Testis (tissue), 3 donors: Measurements from ENCODE around the gene CTDSPL. TPM values are rescaled to one million over a fixed set of nuclear protein-coding genes. Genes with fewer than 3 reads are reported as not detected.
A peak's percentile ranks its signal among the peaks of the same experiment; 100 is the strongest.
"Not testable (repeated sequence)": the region's sequence is repeated elsewhere in the genome, so short reads cannot be mapped to it uniquely, and the experiment has no call there.

ENCODE experiments used
- DNase-seq: peaks from one replicate; pipeline ENCODE4 v3.0.0-alpha.2; 2019
- H3K27ac ChIP-seq, 2 donors: fragments of 200-600 bp; sonication (generic); one replicate each; pipeline ENCODE4 v1.5.1; 2019
- H3K27me3 ChIP-seq: fragments of 200-600 bp; sonication (generic); one replicate; pipeline ENCODE4 v1.5.1; 2019
- H3K36me3 ChIP-seq: fragments of 200-600 bp; sonication (generic); one replicate; pipeline ENCODE4 v1.5.1; 2017; ENCODE audit warnings: low read depth; ENCODE audit errors: missing control alignments
- H3K4me1 ChIP-seq: fragments of 200-600 bp; sonication (generic); one replicate; pipeline ENCODE4 v1.5.1; 2019
- H3K4me3 ChIP-seq, 2 donors: fragments of 200-600 bp; sonication (generic); one replicate each; pipeline ENCODE4 v1.5.1; 2017 to 2019
- H3K9me3 ChIP-seq: fragments of 200-600 bp; sonication (generic); one replicate; pipeline ENCODE4 v1.5.1; 2017
- POLR2A ChIP-seq: fragments of 450-650 bp; IDR thresholded peaks from one replicate; pipeline ENCODE4 v1.6.1; 2017; ENCODE audit warnings: antibody characterized with exemption, mild to moderate bottlenecking, moderate library complexity
- whole genome bisulfite sequencing, 2 donors: methylation state at CpG; one replicate each; pipeline ENCODE4 v1.1.5; 2018; 5-methylcytosine and 5-hydroxymethylcytosine counted together
- intact Hi-C: fragments of 100-400 bp; cut with DNase I; formaldehyde crosslinking; loops from one replicate; pipeline ENCODE4 v1.15.1; 2023; ENCODE audit warnings: low total_unique reads
- microRNA-seq, 2 donors: library from miRNA; unstranded; fragments of <30 nt; microRNA quantifications; one replicate each; pipeline ENCODE4, GENCODE V29; 2016; ENCODE audit warnings: borderline number of aligned reads in 2 of 2, borderline replicate concordance in 1 of 2
- polyA plus RNA-seq: library from polyadenylated mRNA; stranded (reverse); fragments of 350-450 nt; fragmentation: Illumina TruSeq; extraction: RNeasy Lipid Tissue Mini Kit (QIAGEN cat#74804); gene quantifications from one replicate; pipeline ENCODE4 v1.2.3, GENCODE V29; 2014; ENCODE audit warnings: low read depth, low replicate concordance; ENCODE audit not compliant: insufficient read depth
- small RNA-seq, 2 donors: library from RNA; depleted of rRNA; stranded (forward); fragments of <200 nt; gene quantifications; one replicate each; pipeline ENCODE3, GENCODE V24; 2016
- total RNA-seq, 2 donors: library from RNA; depleted of rRNA; stranded (reverse); fragments of >200 nt; gene quantifications; one replicate each; pipeline ENCODE4 v1.2.3, GENCODE V29; 2016
- TF ChIP-seq, protein P1 (sequence below), 3 experiments: fragments of 450-650 bp in 2 of 3; fragments of 200-600 bp in 1 of 3; sonication (generic) in 1 of 3; IDR thresholded peaks; one replicate each; pipeline ENCODE4 v1.5.1; 2016 to 2019; ENCODE audit warnings: antibody characterized with exemption in 3 of 3, mild to moderate bottlenecking in 2 of 3, moderate library complexity in 1 of 3

Gene CTDSPL
- total and polyA plus RNA-seq, 3 donors from 2014 or later: 24.4 to 43.0 (median 32.4) TPM

DNA sequence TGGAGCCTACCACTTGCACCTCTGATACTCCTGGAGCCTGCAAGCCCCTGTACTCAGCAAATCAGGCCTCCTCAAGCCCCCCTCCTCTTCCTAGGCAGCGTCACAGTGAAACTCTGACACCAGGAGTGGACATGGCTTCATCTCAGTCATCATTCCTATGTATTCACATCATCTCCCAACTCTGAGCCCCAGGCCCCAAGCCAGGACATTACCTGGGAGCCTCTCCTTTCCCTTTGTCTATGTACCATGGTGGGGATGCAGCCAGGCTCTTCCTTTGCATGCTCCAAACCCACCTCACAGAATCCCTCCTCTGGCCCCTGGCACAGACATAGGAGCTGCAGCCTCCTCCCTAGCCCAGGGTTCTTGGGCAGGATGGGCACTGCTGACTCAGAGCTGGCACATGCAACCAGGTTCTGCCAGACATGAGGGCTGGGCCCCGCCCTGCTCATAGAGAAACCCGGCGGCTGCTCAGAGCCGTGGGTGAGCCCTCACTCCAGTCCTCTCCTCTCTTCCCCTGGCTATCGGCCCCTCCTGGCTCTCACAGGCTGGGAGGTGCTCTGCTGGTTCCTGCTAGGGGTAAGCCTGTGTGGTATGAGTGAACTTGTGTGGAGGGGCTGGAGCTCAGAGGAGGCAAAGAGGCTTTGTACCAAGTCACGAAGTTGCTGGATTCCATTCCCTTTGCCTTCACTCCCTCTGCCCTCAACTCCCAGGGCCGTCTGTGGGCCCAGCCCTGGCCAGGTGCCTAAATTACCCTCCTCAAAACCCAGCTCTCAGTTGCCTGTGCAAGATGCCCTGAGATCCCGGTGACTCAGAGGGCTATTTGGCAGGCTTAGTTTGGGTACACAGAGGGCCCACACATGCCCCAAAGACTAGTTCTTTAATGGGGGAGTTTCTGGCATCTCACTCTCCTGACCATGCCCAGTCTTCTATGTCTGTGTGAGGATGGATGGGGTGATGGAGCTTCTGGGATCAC is 169.6 kb downstream of the CTDSPL start:
- H3K4me1 ChIP-seq: peaks cover 13% of the 10 kb centered on the region
- DNase-seq: peak; percentile 57
- no peak for TF ChIP-seq POLR2A
- TF ChIP-seq, protein P1, sequence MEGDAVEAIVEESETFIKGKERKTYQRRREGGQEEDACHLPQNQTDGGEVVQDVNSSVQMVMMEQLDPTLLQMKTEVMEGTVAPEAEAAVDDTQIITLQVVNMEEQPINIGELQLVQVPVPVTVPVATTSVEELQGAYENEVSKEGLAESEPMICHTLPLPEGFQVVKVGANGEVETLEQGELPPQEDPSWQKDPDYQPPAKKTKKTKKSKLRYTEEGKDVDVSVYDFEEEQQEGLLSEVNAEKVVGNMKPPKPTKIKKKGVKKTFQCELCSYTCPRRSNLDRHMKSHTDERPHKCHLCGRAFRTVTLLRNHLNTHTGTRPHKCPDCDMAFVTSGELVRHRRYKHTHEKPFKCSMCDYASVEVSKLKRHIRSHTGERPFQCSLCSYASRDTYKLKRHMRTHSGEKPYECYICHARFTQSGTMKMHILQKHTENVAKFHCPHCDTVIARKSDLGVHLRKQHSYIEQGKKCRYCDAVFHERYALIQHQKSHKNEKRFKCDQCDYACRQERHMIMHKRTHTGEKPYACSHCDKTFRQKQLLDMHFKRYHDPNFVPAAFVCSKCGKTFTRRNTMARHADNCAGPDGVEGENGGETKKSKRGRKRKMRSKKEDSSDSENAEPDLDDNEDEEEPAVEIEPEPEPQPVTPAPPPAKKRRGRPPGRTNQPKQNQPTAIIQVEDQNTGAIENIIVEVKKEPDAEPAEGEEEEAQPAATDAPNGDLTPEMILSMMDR (IDR thresholded peaks at IDR 0.05): no peak

DNA sequence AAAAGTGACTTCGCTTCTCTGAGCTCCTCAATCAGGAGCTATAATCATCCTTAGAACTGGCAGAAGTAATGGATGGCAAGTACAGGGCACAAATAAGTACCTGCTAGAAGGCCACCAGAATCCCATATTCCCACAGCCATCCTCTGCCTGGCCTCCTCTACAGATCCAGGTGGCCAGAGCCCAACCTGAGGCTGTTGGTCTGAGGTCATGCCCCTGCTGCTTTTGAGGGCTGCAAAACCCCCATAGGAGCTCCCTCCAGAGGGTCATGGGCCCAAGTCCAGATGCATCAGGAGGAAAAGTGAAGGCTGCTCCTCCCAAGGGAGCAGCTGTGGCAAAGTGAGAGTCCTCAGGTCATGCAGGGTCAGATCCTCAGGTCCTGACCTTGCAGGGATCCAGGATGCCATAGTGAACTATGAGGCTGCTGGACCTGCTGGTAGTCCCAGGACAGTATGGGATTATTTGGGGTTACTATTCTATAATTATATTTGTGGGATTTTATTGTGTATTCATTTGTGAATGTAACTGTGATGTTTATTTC is 170.7 kb downstream of the CTDSPL start:
- no peak overlapping the region for H3K4me3 ChIP-seq
- H3K27me3 ChIP-seq: no peaks in the 10 kb centered on the region
- intact Hi-C loops: no loop called here
- H3K27ac ChIP-seq: no peak overlapping the region
- DNase-seq: no peak
- WGBS, 2 donors: 94 to 100% methylated on average over 1 of the region's 1 CpG
- H3K36me3 ChIP-seq: no peaks in the 10 kb centered on the region
- H3K9me3 ChIP-seq: no peaks in the 10 kb centered on the region
- H3K4me1 ChIP-seq: peaks cover 13% of the 10 kb centered on the region
- TF ChIP-seq, protein P1 (IDR thresholded peaks at IDR 0.05): no peak
- no peak for TF ChIP-seq POLR2A

More for the DNA sequence above, 169.6 kb downstream of the CTDSPL start:
- Histone ChIP-seq H3K4me3 (no peak overlapping the region), H3K27me3 (no peaks in the 10 kb centered on the region), H3K36me3 (no peaks in the 10 kb centered on the region), H3K27ac (no peak overlapping the region), H3K9me3 (no peaks in the 10 kb centered on the region)
- WGBS, 2 donors: 54 to 93% methylated on average over 4 to 9 of the region's 9 CpGs
- intact Hi-C loops: no loop called here

DNA sequence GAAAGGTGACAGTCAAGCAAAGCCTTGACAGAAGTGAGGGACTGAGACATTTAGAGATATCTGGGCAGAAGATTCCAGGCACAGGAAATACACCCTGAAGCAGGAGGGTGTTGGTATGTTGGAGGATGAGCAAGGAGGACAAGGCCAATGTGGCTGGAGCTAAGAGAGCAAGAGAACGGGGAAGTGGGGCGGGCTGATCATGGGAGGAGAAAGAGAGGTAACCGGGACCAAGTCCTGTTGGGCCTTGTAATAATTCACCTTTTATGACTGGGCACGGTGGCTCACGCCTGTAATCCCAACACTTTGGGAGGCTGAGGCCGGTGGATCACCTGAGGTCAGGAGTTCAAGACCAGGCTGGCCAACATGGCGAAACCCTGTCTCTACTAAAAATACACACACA is 171.9 kb downstream of the CTDSPL start:
- H3K9me3 ChIP-seq, H3K4me3 ChIP-seq, DNase-seq, H3K27me3 ChIP-seq, H3K27ac ChIP-seq, intact Hi-C loops, H3K36me3 ChIP-seq: not testable (repeated sequence)
- H3K4me1 ChIP-seq: peaks cover 13% of the 10 kb centered on the region
- WGBS, 2 donors: 90% methylated on average over 7 of the region's 7 CpGs

Small RNAs within 50 kb of the gene (microRNA-seq; reads per million reads assigned to microRNA genes)
- gene MIR26A1: 12.5 to 15.9 reads per million in 2 donors

Small RNAs within 50 kb of the gene (small RNA-seq; reads per million reads assigned to genes)
- gene MIR26A1: 0.47 to 0.55 reads per million in 2 donors
- gene RF00019: 0 reads per million in 2 donors

Other genes starting within 250 kb of the CTDSPL start
- 10 to 100 TPM; 16.3 to 17.4 TPM for gene VILL, start 128.9 kb downstream of the CTDSPL start, total RNA-seq
- 9.5 TPM for gene VILL, start 128.9 kb downstream of the CTDSPL start, polyA plus RNA-seq
- gene PLCD1, start 167.8 kb downstream of the CTDSPL start, total RNA-seq: 100 to 1,000 TPM; 155 to 228 TPM
- gene PLCD1, start 167.8 kb downstream of the CTDSPL start, polyA plus RNA-seq: 88.4 TPM
- 10 to 100 TPM; 32.3 to 40.8 TPM for gene DLEC1, start 177.3 kb downstream of the CTDSPL start, total RNA-seq
- gene DLEC1, start 177.3 kb downstream of the CTDSPL start, polyA plus RNA-seq: 36.9 TPM